Ovary (tissue), 3 donors: Measurements from ENCODE around the gene SLC7A14.

ENCODE experiments used
- EP300 ChIP-seq: sonication (generic); formaldehyde crosslinking; IDR thresholded peaks from one replicate; pipeline ENCODE4 v1.6.1; 2017; ENCODE audit warnings: antibody characterized with exemption
- POLR2A ChIP-seq: fragments of 450-650 bp; IDR thresholded peaks from one replicate; pipeline ENCODE4 v1.6.1; 2017; ENCODE audit warnings: antibody characterized with exemption, mild to moderate bottlenecking, moderate library complexity
- TF ChIP-seq, protein P1 (sequence below), 3 donors: fragments of 450-650 bp in 2 of 3; fragments of 200-600 bp in 1 of 3; IDR thresholded peaks; one replicate each; pipeline versions ENCODE4 v1.5.1 to v1.8.0; 2016 to 2022; ENCODE audit warnings: antibody characterized with exemption in 3 of 3, mild to moderate bottlenecking in 1 of 3
- donor health status: DM: no; HTN: no; CAD: no.

DNA sequence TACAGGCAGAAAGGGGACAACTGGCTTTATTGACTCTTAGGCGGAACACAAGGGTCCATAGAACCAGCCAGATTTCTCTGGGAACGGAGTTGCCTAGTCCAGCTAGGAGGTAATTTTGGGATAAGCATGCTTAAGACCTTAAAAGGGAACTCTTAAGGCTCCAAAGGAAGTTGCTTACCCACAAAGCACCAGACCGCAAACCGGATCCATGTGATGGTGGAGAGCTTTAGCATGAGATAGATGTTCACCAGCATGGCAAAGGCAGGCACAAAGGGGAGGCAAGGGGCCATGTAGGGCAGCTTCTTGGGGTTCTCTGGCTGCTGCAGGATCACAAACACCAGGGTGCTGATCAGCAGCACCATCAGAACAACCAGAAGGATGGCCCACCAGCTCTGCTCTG, 105.8 kb downstream of the SLC7A14 start:
- TF ChIP-seq, protein P1, sequence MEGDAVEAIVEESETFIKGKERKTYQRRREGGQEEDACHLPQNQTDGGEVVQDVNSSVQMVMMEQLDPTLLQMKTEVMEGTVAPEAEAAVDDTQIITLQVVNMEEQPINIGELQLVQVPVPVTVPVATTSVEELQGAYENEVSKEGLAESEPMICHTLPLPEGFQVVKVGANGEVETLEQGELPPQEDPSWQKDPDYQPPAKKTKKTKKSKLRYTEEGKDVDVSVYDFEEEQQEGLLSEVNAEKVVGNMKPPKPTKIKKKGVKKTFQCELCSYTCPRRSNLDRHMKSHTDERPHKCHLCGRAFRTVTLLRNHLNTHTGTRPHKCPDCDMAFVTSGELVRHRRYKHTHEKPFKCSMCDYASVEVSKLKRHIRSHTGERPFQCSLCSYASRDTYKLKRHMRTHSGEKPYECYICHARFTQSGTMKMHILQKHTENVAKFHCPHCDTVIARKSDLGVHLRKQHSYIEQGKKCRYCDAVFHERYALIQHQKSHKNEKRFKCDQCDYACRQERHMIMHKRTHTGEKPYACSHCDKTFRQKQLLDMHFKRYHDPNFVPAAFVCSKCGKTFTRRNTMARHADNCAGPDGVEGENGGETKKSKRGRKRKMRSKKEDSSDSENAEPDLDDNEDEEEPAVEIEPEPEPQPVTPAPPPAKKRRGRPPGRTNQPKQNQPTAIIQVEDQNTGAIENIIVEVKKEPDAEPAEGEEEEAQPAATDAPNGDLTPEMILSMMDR (IDR thresholded peaks at IDR 0.05): no peak
- TF ChIP-seq EP300: no peak
- TF ChIP-seq POLR2A: no peak
